GM18951 (cell line): ENCODE data around the gene LRRC58.
"Not testable (repeated sequence)": the region's sequence is repeated elsewhere in the genome, so short reads cannot be mapped to it uniquely, and the experiment has no call there.

Experiments
- POLR2A ChIP-seq: IDR thresholded peaks from 4 replicates; pipeline ENCODE4 v1.6.1; 2011; ENCODE audit warnings: mild to moderate bottlenecking; ENCODE audit not compliant: insufficient read length, insufficient read depth; ENCODE audit errors: extremely low read depth
- in situ Hi-C: fragments of 300-500 bp; cut with MboI; formaldehyde crosslinking; loops from one replicate; pipeline ENCODE4 v1.12.0; 2022; ENCODE audit warnings: low sequenced_read_pairs, mixed read lengths, inconsistent platforms; ENCODE audit not compliant: unreplicated experiment

LRRC58 gene

GRCh38 chr3:120355486-120355885 is 6.3 kb upstream of the LRRC58 start:
- in situ Hi-C loops, result no loop called here
- TF ChIP-seq POLR2A, result no peak

DNA sequence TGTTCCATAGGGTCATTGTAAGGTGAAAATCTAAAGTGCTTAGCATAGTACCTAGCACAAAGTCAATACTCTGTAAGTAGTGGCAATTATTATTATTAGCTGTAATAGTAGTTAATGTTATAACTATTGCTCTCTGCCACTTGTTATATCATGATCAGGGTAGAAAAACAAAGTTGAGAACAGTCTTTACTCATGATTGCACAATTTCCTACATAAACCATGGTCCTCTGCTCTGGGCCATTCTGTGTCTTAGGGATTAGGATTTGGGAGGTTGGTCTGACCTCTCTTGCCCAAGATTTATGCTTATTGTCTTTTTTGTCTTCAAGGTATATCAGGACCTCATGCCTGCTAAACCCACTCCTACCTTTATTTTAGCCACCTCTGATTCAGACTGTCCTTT is 4.3 kb upstream of the LRRC58 start:
- TF ChIP-seq POLR2A, result no peak
- in situ Hi-C loops, result no loop called here

- in situ Hi-C loops, result no loop called here
- TF ChIP-seq POLR2A, result no peak
Measured at GRCh38 chr3:120352017-120352416, 2.9 kb upstream of the LRRC58 start.

GRCh38 chr3:120350401-120350941 is 1.3 kb upstream of the LRRC58 start:
- TF ChIP-seq POLR2A, result no peak
- in situ Hi-C loops, result no loop called here

GRCh38 chr3:120349855-120350125 is 636 bp upstream of the LRRC58 start:
- no peak for TF ChIP-seq POLR2A
- in situ Hi-C loops, result no loop called here

- no peak for TF ChIP-seq POLR2A
- in situ Hi-C loops, result no loop called here
Measured at GRCh38 chr3:120348065-120348990, 826 bp downstream of the LRRC58 start.

- no peak for TF ChIP-seq POLR2A
- in situ Hi-C loops, result no loop called here
Measured at GRCh38 chr3:120344349-120344748, 4.8 kb downstream of the LRRC58 start.

DNA sequence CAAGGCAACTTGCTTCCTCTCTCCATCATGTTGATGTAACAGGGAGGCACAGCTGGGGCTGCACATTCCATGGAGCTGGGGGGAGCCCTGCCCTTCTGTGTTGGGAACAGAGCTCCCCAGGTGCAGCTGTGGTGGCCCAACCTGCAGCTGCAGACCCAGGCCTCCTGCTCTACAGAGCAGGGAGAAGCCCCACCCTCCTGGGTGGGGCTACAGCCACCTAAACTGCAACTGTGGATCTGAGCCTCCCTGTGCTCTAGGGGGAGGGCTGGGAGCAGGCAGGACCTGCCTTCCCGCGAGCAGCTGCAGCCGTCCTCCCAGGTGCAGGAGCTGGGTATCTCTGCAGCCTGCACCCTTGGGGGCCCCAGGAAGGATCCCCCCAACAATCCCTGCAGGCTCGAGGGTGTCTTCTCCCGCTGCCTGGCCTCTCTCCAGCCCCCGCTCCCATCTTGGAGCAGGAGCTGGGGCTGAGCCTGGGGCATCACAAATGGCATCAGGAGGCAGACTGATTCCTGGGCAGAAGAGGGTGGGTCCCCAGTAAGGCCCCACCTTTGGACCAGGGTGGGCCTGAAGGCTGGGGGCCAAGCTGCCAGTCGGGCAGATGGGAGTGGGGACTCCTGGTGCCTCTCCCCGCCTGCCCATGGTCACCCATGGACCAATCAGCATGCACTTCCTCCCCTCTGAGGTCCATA is 7.4 kb downstream of the LRRC58 start:
- TF ChIP-seq POLR2A, result no peak
- in situ Hi-C loops, result no loop called here

DNA sequence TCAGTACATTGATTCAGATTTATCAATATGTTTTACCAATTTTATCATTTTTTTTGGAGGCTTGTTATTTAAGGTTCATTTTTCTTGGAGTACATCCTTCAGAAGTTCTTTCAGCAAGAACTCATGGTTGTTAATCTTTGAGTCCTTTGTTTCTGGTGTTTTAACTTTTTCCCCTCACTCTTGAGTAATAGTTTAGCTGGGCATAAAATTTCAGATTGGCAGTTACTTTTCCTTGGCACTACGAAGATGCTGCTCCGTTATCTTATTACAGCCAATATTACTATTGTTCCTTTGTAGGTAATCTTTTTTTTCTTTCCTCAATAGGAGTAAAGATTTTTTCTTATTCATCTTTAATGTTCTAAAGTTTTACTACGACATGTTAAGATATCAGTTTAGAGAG is 9.8 kb downstream of the LRRC58 start:
- in situ Hi-C loops, result no loop called here
- TF ChIP-seq POLR2A, result no peak

DNA sequence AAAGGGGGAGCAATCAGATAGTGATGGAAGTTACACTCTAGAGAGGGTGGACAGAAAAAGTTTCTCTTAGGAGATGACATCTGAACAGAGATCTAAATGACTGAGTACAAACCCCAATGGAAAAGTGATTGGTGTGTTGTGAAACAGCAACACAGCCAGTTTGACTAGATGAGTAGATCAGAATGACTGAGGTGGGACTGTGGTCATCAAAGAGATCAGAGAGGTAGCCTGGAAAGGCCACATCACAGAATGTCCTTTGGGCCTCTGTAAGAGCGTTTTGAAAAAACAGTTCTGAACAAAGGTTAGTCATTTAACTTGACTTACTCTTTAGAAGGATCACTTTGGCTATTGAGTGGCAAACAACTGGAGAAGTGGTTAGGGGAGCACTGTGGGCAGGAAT is 10.6 kb downstream of the LRRC58 start:
- in situ Hi-C loops, result no loop called here
- no peak for TF ChIP-seq POLR2A

DNA sequence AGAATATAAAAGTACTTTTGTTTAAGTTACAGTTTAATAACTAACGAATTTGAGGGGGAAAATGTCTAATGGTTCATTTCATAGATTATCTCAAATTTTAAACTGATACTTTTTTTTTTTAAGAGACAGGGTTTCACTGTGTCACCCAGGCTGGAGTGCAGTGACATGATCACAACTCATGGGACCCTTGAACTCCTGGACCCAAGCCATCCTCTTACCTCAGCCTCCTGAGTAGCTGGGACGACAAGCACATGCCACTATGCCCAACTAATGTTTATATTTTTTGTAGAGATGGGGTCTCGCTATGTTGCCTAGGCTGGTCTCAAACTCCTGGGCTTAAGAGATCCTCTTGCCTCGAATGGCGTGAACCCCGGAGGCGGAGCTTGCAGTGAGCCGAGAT is 16.5 kb downstream of the LRRC58 start:
- TF ChIP-seq POLR2A, result no peak
- in situ Hi-C loops, result no loop called here

DNA sequence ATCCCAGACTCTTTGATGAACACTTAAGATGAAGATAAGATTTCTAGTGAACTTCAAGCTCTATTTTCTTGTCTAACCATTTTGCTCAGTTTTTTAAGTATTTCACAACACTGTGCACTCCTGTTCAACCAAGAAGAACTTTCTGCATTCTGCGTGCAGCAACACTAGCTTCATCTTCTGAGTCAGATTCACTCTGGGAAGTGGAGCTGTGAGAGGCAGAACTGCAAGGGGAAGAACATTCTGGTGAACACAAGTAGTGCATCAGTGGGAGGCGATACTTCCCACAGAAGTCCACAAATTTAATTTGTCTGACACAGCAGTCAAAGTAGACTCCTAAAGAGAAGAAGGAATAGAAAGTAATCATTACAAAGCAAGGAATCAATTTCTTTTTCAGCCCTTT is 18.1 kb downstream of the LRRC58 start:
- TF ChIP-seq POLR2A, result no peak
- in situ Hi-C loops, result no loop called here

GRCh38 chr3:120326784-120327183 is 22.4 kb downstream of the LRRC58 start:
- no peak for TF ChIP-seq POLR2A
- in situ Hi-C loops, result no loop called here

DNA sequence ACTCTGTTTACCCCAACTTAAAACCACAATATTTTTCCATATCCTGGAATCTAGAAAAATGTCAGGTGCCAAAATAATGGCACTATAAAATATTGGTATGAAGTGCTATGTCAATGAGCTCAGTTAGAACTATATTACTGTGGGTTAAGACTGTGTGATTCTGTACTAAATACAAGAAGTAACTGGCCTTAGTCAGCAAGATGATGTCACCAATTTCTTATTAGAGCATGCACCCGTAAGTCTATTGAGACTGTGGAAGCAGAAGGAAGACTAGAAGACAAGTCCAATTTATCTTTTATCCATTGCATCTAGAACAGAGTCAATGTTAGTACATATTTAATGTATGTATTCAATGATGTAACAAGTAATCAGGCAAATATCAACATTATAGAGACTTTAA is 25.0 kb downstream of the LRRC58 start:
- TF ChIP-seq POLR2A, result no peak
- in situ Hi-C loops, result no loop called here

DNA sequence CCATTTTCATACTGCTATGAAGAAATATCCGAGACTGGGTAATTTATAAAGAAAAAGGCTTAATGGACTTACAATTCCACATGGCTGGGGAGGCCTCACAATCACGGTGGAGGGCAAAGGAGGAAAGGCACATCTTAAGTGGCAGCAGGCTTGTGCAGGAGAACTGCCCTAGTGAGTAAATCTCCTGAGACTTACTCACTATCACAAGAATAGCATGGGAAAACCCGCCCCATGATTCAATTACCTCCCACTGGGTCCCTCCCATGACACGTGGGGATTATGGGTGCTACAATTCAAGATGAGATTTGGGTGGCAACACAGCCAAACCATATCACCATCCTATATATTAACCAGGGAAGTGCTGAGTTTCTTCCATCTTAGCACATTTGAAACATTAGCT is 25.4 kb downstream of the LRRC58 start:
- in situ Hi-C loops, result not testable (repeated sequence)
